Activated T-cell treated with anti-CD3 and anti-CD28 coated beads, Interleukin-2, amount 50 U/mL, for 24 hours (primary cell): ENCODE data around the gene PASK.

Source experiments
- DNase-seq: peaks from one replicate; pipeline ENCODE4 v3.0.0-alpha.2; 2020
- H3K27ac Mint-ChIP-seq: 2 replicates; pipeline ENCODE4 v1.8.0; 2020; ENCODE audit warnings: mild to moderate bottlenecking, mixed read lengths
- H3K27me3 Mint-ChIP-seq: 2 replicates; pipeline ENCODE4 v1.8.0; 2020; ENCODE audit warnings: mixed read lengths
- H3K36me3 Mint-ChIP-seq: 2 replicates; pipeline ENCODE4 v1.8.0; 2020; ENCODE audit warnings: low read depth, mixed read lengths
- H3K4me1 Mint-ChIP-seq: 2 replicates; pipeline ENCODE4 v1.8.0; 2020; ENCODE audit warnings: low read depth, mixed read lengths
- H3K4me3 Mint-ChIP-seq: 2 replicates; pipeline ENCODE4 v1.8.0; 2020; ENCODE audit warnings: mild to moderate bottlenecking, moderate library complexity, mixed read lengths
- H3K9me3 Mint-ChIP-seq: 2 replicates; pipeline ENCODE4 v1.8.0; 2020; ENCODE audit warnings: mixed read lengths

The PASK gene

GRCh38 chr2:241088376-241088775 lies 60.9 kb downstream of the PASK start:
- no peak overlapping the region for H3K4me3 Mint-ChIP-seq
- H3K4me1 Mint-ChIP-seq: peaks cover 15% of the 10 kb centered on the region
- DNase-seq: peak; percentile 13
- H3K27me3 Mint-ChIP-seq: no peaks in the 10 kb centered on the region
- peak overlapping the region; percentile 71 for H3K27ac Mint-ChIP-seq
- H3K9me3 Mint-ChIP-seq: peaks cover 7% of the 10 kb centered on the region
- H3K36me3 Mint-ChIP-seq: peaks cover 93% of the 10 kb centered on the region

- H3K9me3 Mint-ChIP-seq: peaks cover 7% of the 10 kb centered on the region
- H3K36me3 Mint-ChIP-seq: peaks cover 90% of the 10 kb centered on the region
- H3K4me3 Mint-ChIP-seq: no peak overlapping the region
- no peak for DNase-seq
- no peaks in the 10 kb centered on the region for H3K27me3 Mint-ChIP-seq
- H3K4me1 Mint-ChIP-seq: peaks cover 14% of the 10 kb centered on the region
- H3K27ac Mint-ChIP-seq: peak overlapping the region; percentile 7
Observed at GRCh38 chr2:241087420-241088268, 61.6 kb downstream of the PASK start.

- H3K36me3 Mint-ChIP-seq: peaks cover 69% of the 10 kb centered on the region
- no peak overlapping the region for H3K4me3 Mint-ChIP-seq
- peaks cover 7% of the 10 kb centered on the region for H3K9me3 Mint-ChIP-seq
- no peak for DNase-seq
- peaks cover 7% of the 10 kb centered on the region for H3K4me1 Mint-ChIP-seq
- no peaks in the 10 kb centered on the region for H3K27me3 Mint-ChIP-seq
- no peak overlapping the region for H3K27ac Mint-ChIP-seq
Observed at GRCh38 chr2:241084856-241085444, 64.3 kb downstream of the PASK start.

- DNase-seq: no peak
- peak overlapping the region; percentile 56 for H3K27ac Mint-ChIP-seq
- no peak overlapping the region for H3K4me3 Mint-ChIP-seq
- no peaks in the 10 kb centered on the region for H3K27me3 Mint-ChIP-seq
- H3K4me1 Mint-ChIP-seq: peaks cover 5% of the 10 kb centered on the region
- peaks cover 7% of the 10 kb centered on the region for H3K9me3 Mint-ChIP-seq
- H3K36me3 Mint-ChIP-seq: peaks cover 51% of the 10 kb centered on the region
Observed at GRCh38 chr2:241083091-241083415, 66.2 kb downstream of the PASK start.

- H3K4me3 Mint-ChIP-seq: no peak overlapping the region
- H3K27ac Mint-ChIP-seq: peak overlapping the region; percentile 56
- peaks cover 7% of the 10 kb centered on the region for H3K9me3 Mint-ChIP-seq
- peaks cover 47% of the 10 kb centered on the region for H3K36me3 Mint-ChIP-seq
- no peaks in the 10 kb centered on the region for H3K27me3 Mint-ChIP-seq
- H3K4me1 Mint-ChIP-seq: peaks cover 6% of the 10 kb centered on the region
- DNase-seq: no peak
Observed at GRCh38 chr2:241082341-241083090, 66.8 kb downstream of the PASK start.

GRCh38 chr2:241081643-241082340 lies 67.5 kb downstream of the PASK start:
- DNase-seq: no peak
- H3K27me3 Mint-ChIP-seq: no peaks in the 10 kb centered on the region
- H3K4me1 Mint-ChIP-seq: peaks cover 8% of the 10 kb centered on the region
- H3K36me3 Mint-ChIP-seq: peaks cover 43% of the 10 kb centered on the region
- peaks cover 7% of the 10 kb centered on the region for H3K9me3 Mint-ChIP-seq
- peak overlapping the region; percentile 56 for H3K27ac Mint-ChIP-seq
- no peak overlapping the region for H3K4me3 Mint-ChIP-seq

GRCh38 chr2:241081190-241081642 lies 68.1 kb downstream of the PASK start:
- Mint-ChIP-seq H3K27ac (no peak overlapping the region), H3K36me3 (peaks cover 37% of the 10 kb centered on the region), H3K4me1 (peaks cover 8% of the 10 kb centered on the region), H3K4me3 (no peak overlapping the region), H3K9me3 (peaks cover 4% of the 10 kb centered on the region), H3K27me3 (no peaks in the 10 kb centered on the region)
- no peak for DNase-seq

- Mint-ChIP-seq H3K27me3 (no peaks in the 10 kb centered on the region), H3K27ac (no peak overlapping the region), H3K36me3 (peaks cover 35% of the 10 kb centered on the region), H3K4me1 (peaks cover 8% of the 10 kb centered on the region), H3K4me3 (no peak overlapping the region), H3K9me3 (peaks cover 2% of the 10 kb centered on the region)
- no peak for DNase-seq
Observed at GRCh38 chr2:241080405-241081189, 68.7 kb downstream of the PASK start.

GRCh38 chr2:241074901-241075540 lies 74.3 kb downstream of the PASK start:
- no peak for DNase-seq
- no peaks in the 10 kb centered on the region for H3K27me3 Mint-ChIP-seq
- peaks cover 26% of the 10 kb centered on the region for H3K36me3 Mint-ChIP-seq
- no peak overlapping the region for H3K27ac Mint-ChIP-seq
- H3K4me3 Mint-ChIP-seq: no peak overlapping the region
- peaks cover 3% of the 10 kb centered on the region for H3K4me1 Mint-ChIP-seq
- H3K9me3 Mint-ChIP-seq: no peaks in the 10 kb centered on the region

GRCh38 chr2:241074065-241074818 lies 75.0 kb downstream of the PASK start:
- no peak for DNase-seq
- H3K36me3 Mint-ChIP-seq: peaks cover 26% of the 10 kb centered on the region
- H3K4me3 Mint-ChIP-seq: no peak overlapping the region
- H3K4me1 Mint-ChIP-seq: peaks cover 3% of the 10 kb centered on the region
- H3K27me3 Mint-ChIP-seq: no peaks in the 10 kb centered on the region
- H3K9me3 Mint-ChIP-seq: no peaks in the 10 kb centered on the region
- H3K27ac Mint-ChIP-seq: no peak overlapping the region

GRCh38 chr2:241073166-241074064 lies 75.9 kb downstream of the PASK start:
- Mint-ChIP-seq H3K27ac (no peak overlapping the region), H3K36me3 (peaks cover 26% of the 10 kb centered on the region), H3K4me1 (peaks cover 3% of the 10 kb centered on the region), H3K9me3 (no peaks in the 10 kb centered on the region), H3K4me3 (no peak overlapping the region), H3K27me3 (no peaks in the 10 kb centered on the region)
- no peak for DNase-seq

GRCh38 chr2:241072553-241073165 lies 76.6 kb downstream of the PASK start:
- Mint-ChIP-seq H3K27me3 (no peaks in the 10 kb centered on the region), H3K36me3 (peaks cover 26% of the 10 kb centered on the region), H3K27ac (no peak overlapping the region), H3K4me1 (peaks cover 3% of the 10 kb centered on the region), H3K9me3 (no peaks in the 10 kb centered on the region), H3K4me3 (no peak overlapping the region)
- peak; percentile 26 for DNase-seq
